Measurements from ENCODE around the gene BMP10. TPM values are rescaled to one million over a fixed set of nuclear protein-coding genes. Genes with fewer than 3 reads are reported as not detected.

Gene BMP10
- total and polyA plus RNA-seq, 2 of the 13 experiments (the other 11 are each of a cell fraction or from before 2014, with no cell fraction given): not detected

GRCh38 chr2:68888038-68888704, 17.0 kb upstream of the BMP10 start:
- peak; percentile 52 for FAIRE-seq
- H2AFZ ChIP-seq (ENCODE audit: low read length): no peak overlapping the region
- no TSS peak for BruUV-seq (replicated peaks)
- POLR2A ChIA-PET: no interaction called here
- H3K27me3 ChIP-seq (ENCODE audit: control insufficient read depth in 1 of 2, insufficient read depth in 2 of 2, low read length in 2 of 2): no peaks in the 10 kb centered on the region; a peak in 1 of 5 replicates
- no peaks in the 10 kb centered on the region for H3K9me3 ChIP-seq (ENCODE audit: low read length)
- H3K4me1 ChIP-seq (ENCODE audit: insufficient read depth, low read length): peaks cover 28% of the 10 kb centered on the region
- CTCF ChIA-PET (ENCODE audit: low intra/inter-chr PET ratio, low total read pairs): no interaction called here
- peak; percentile 92 for ATAC-seq
- H3K4me3 ChIP-seq (replicated peaks in 1 of 3; ENCODE audit: insufficient read depth in 1 of 3, low read depth in 2 of 3, low read length in 3 of 3): no peak overlapping the region
- H4K20me1 ChIP-seq (ENCODE audit: insufficient read depth, low read length): no peaks in the 10 kb centered on the region
- intact Hi-C loops (cut with micrococcal nuclease; ENCODE audit: unreplicated experiment): no loop called here
- H3K36me3 ChIP-seq (replicated peaks in 1 of 2; ENCODE audit: control insufficient read depth in 1 of 2, insufficient read depth in 2 of 2, low read length in 2 of 2): no peaks in the 10 kb centered on the region
- H3K27ac ChIP-seq (ENCODE audit: extremely low read length, insufficient read depth, low read length): no peak overlapping the region
- peak overlapping the region; percentile 32; the same call in 1 of the 2 replicates for H3K4me2 ChIP-seq (ENCODE audit: low read depth, low read length)
- no peak overlapping the region for H3K9ac ChIP-seq (ENCODE audit: insufficient read depth, low read depth, low read length)
- 32% methylated on average over 4 of the region's 4 CpGs for WGBS (ENCODE audit: low lambda C conversion rate)
- in situ Hi-C loops (cut with HindIII; ENCODE audit: extremely low pct_ligation_motif_present, low pct_unique_long_range_greater_than_20kb): no loop called here
- H3K79me2 ChIP-seq (ENCODE audit: insufficient read depth, low read length): no peaks in the 10 kb centered on the region
- DNase-seq (ENCODE audit: low spot score): peak; percentile 47
- no peak for TF ChIP-seq TCF12 (IDR thresholded peaks at IDR 0.05)
- no peak for TF ChIP-seq TCF12 (CRISPR knock-in tag; IDR thresholded peaks at IDR 0.05)
- TF ChIP-seq PPARG (CRISPR knock-in tag; conservative IDR thresholded peaks at IDR 0.05): peak; percentile 92
- TF ChIP-seq GATAD2A (CRISPR knock-in tag; IDR thresholded peaks at IDR 0.05): peak; percentile 68
- TF ChIP-seq NFIC (IDR thresholded peaks at IDR 0.05; ENCODE audit: low read length): peak; percentile 52; the same call in 1 of the 2 replicates
- TF ChIP-seq EP300 (IDR thresholded peaks at IDR 0.05; ENCODE audit: low read depth in 2 of 2, low read length in 2 of 2): peak in 1 of 2 experiments; percentile 51; a peak in 1 of 4 replicates
- no peak for TF ChIP-seq EP300 (CRISPR knock-in tag; IDR thresholded peaks at IDR 0.05; ENCODE audit: borderline replicate concordance)
- peak; percentile 60; the same call in 1 of the 2 replicates for TF ChIP-seq FOXJ3 (CRISPR knock-in tag; IDR thresholded peaks at IDR 0.05; ENCODE audit: borderline replicate concordance)
- peak; percentile 96 for TF ChIP-seq ZKSCAN1 (IDR thresholded peaks at IDR 0.05; ENCODE audit: low read length)
- TF ChIP-seq ZBTB10 (CRISPR knock-in tag; IDR thresholded peaks at IDR 0.05; ENCODE audit: borderline replicate concordance): no peak
- TF ChIP-seq MED1 (CRISPR knock-in tag; IDR thresholded peaks at IDR 0.05): peak; percentile 30; the same call in 1 of the 2 replicates
- TF ChIP-seq SOX5 (CRISPR knock-in tag; IDR thresholded peaks at IDR 0.05; ENCODE audit: borderline replicate concordance): peak; percentile 75
- TF ChIP-seq NCOR1 (IDR thresholded peaks at IDR 0.05; ENCODE audit: borderline replicate concordance, low read length): peak; percentile 69; the same call in 1 of the 2 replicates
- TF ChIP-seq ELF3 (CRISPR knock-in tag; IDR thresholded peaks at IDR 0.05): peak; percentile 19; the same call in 1 of the 2 replicates
- no peak for TF ChIP-seq ZBTB7A (CRISPR knock-in tag; IDR thresholded peaks at IDR 0.05)
- TF ChIP-seq MAFK (conservative IDR thresholded peaks at IDR 0.05 in 1 of 2, IDR thresholded peaks at IDR 0.05 in 1 of 2; ENCODE audit: low read length in 2 of 2): peak; percentile 70 to 82
- TF ChIP-seq TCF7L2 (IDR thresholded peaks at IDR 0.05; ENCODE audit: low read depth, low read length): no peak
- peak; percentile 59 for TF ChIP-seq FOXP4 (CRISPR knock-in tag; IDR thresholded peaks at IDR 0.05)
- TF ChIP-seq FOXA3 (CRISPR knock-in tag; IDR thresholded peaks at IDR 0.05): peak; percentile 80
- TF ChIP-seq GABPA (IDR thresholded peaks at IDR 0.05; ENCODE audit: low read depth, low read length): no peak
- TF ChIP-seq GABPA (CRISPR knock-in tag; IDR thresholded peaks at IDR 0.05; ENCODE audit: low read depth): 0 out of 2 replicates have a peak, but pooled peaks have one; percentile 16
- TF ChIP-seq THAP11 (CRISPR knock-in tag; IDR thresholded peaks at IDR 0.05): 0 out of 2 replicates have a peak, but pooled peaks have one; percentile 34
- 0 out of 2 replicates have a peak, but pooled peaks have one; percentile 30 for TF ChIP-seq RCOR2 (CRISPR knock-in tag; IDR thresholded peaks at IDR 0.05)
- TF ChIP-seq RARA (CRISPR knock-in tag; IDR thresholded peaks at IDR 0.05): peak; percentile 52; the same call in 1 of the 2 replicates

Measured in HepG2 (cell line).